ENCODE data around the gene DRC7. TPM values are rescaled to one million over a fixed set of nuclear protein-coding genes. Genes with fewer than 3 reads are reported as not detected.
A peak's percentile ranks its signal among the peaks of the same experiment; 100 is the strongest.

Gene DRC7
- total and polyA plus RNA-seq, 12 donors, result 0.09 TPM; not detected in 11

DNA sequence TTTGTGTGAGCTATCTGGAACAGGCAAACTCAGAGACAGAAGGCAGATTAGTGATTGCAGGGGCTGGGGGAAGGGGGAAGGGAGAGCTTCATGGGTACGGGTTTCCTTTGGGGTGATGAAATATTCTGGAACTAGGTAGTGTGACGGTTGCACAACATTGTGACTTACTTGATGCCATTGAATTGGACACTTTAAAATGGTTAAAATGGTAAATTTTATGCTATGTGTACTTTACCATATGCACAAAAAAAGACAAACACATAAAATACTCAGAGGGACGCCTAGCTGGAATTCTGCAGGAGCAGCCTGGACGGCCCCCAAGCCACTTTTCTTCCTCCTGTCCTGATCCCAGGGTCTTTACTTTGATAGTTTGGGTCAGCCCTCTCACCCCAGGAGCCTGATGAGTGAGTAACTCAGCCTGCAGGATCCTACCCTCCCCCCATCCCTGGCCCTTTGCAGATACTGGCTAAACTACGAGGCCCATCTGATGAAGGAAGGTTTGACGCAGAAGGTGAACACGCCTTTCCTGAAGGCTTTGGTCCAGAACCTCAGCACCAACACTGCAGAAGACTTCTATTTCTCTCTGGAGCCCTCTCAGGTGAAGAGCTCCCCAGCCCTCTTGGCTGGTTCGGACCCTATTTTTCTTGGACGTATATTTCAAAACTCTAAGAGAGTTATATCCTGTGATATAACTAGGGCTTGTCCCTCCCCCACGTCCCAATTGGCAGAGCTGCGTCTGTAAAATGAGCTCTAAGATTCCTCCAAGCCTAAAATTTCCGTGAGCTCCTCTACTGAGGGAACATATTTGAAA lies 18.7 kb upstream of the DRC7 start:
- H3K9me3 ChIP-seq, result no peaks in the 10 kb centered on the region
- peaks cover 0 to 16% (median 0%) of the 10 kb centered on the region in 9 donors for H3K4me1 ChIP-seq
- ATAC-seq (peak in 5 of 8 donors; percentile 19 to 82 (median 50)), DNase-seq (peak in 1 of 2 donors; percentile 34)
- H3K36me3 ChIP-seq, result no peaks in the 10 kb centered on the region
- peaks cover 0 to 4% (median 0%) of the 10 kb centered on the region in 7 donors for H3K27me3 ChIP-seq
- intact Hi-C loops (cut with DNase I), result no loop called here
- H3K4me3 ChIP-seq, result no peak overlapping the region
- 42 to 49% methylated on average over 12 of the region's 12 CpGs for WGBS, 2 donors
- no peak for TF ChIP-seq CTCF (IDR thresholded peaks at IDR 0.05)
- peak overlapping the region in 1 of 10 donors; percentile 22 for H3K27ac ChIP-seq

DNA sequence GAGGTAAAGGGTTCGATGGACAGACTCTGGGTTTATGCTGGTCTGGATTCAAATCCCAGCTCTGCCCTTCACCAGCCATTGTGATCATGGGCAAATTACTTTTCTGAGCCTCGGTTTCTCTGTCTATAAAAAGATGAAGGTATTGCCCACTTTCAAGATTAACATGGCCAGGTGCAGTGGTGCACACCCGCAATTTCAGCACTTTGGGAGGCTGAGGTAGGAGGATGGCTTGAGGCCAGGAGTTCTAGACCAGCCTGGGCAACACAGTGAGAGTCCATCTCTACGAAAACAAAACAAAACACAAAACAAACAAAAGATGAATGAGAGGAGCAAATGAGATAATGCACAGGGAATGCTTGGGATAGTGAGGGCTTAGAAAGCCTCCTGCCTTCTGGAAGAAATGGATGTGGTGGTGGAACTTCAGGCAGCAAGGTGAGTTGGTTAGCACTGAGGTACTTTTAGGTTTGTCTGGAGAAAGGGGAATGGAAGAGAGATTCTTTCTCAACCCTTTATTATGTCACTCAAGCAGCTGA lies 18.0 kb upstream of the DRC7 start:
- no peak for DNase-seq
- Histone ChIP-seq H3K27ac (peak overlapping the region in 1 of 10 donors; percentile 22), H3K36me3 (no peaks in the 10 kb centered on the region), H3K9me3 (no peaks in the 10 kb centered on the region), H3K4me1 (peaks cover 0 to 16% (median 0%) of the 10 kb centered on the region in 9 donors), H3K4me3 (no peak overlapping the region), H3K27me3 (peaks cover 0 to 4% (median 0%) of the 10 kb centered on the region in 7 donors)
- no peak for ATAC-seq
- intact Hi-C loops (cut with DNase I), result no loop called here
- no peak for TF ChIP-seq CTCF (IDR thresholded peaks at IDR 0.05)
- 78 to 84% methylated on average over 4 of the region's 4 CpGs for WGBS, 2 donors

DNA sequence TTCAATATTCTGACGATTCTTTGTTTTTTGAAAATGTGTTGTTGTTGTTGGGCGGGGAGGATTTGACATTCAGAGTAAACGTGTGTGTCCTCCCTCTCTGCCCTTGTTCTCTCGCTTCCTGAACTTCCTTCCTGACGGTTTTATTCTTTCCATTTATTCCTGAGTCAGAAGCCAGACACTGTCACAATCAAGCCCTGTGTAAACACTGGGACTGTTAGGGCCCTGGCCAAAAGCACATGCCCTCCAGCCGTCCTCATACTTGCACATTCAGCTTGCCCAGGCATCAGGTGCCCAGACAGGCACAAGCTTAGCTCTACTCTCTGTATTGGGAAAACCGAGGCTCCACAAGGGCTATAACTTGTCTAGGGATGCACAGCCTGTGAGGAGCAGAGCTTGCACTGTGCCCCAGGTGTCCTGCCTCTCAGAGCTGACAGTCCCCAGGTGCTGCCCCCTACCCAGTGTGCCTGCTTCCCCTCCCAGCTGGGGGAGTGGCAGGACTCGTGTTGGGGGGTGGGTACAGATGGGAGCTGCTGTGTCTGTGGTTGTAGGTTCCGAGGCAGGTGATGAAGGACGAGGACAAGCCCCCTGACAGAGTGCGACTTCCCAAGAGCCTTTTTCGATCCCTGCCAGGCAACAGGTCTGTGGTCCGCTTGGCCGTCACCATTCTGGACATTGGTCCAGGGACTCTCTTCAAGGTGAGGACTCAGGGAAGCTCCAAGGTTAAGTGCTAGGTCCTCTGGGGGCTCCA lies 16.8 kb upstream of the DRC7 start:
- H3K36me3 ChIP-seq, result no peaks in the 10 kb centered on the region
- ATAC-seq (peak; percentile 44 to 93 (median 84)), DNase-seq (peak in 1 of 2 donors; percentile 40)
- H3K9me3 ChIP-seq, result no peaks in the 10 kb centered on the region
- intact Hi-C loops (cut with DNase I), result no loop called here
- peaks cover 0 to 4% (median 0%) of the 10 kb centered on the region in 7 donors for H3K27me3 ChIP-seq
- peak overlapping the region in 4 of 10 donors; percentile 9 to 44 (median 40) for H3K27ac ChIP-seq
- no peak overlapping the region for H3K4me3 ChIP-seq
- H3K4me1 ChIP-seq, result peaks cover 0 to 16% (median 0%) of the 10 kb centered on the region in 9 donors
- no peak for TF ChIP-seq CTCF (IDR thresholded peaks at IDR 0.05)
- WGBS, 2 donors, result 60 to 61% methylated on average over 14 of the region's 14 CpGs

DNA sequence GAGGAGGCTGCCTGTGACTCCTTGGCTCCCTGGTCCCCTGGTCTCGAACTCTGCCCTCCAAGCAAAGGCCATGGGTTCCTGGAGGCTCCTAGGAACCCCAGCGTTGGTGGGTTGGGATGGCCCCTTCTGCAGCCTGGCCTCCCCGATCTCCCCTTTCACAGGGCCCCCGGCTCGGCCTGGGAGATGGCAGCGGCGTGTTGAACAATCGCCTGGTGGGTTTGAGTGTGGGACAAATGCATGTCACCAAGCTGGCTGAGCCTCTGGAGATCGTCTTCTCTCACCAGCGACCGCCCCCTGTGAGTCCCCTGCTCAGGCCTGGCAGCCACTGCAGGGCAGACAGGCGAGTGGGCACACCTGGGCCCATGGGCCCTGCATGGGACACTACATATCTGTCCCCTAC lies 15.6 kb upstream of the DRC7 start:
- ATAC-seq (no peak), DNase-seq (no peak)
- no peaks in the 10 kb centered on the region for H3K27me3 ChIP-seq
- no peak overlapping the region for H3K4me3 ChIP-seq
- intact Hi-C loops (cut with DNase I), result no loop called here
- no peaks in the 10 kb centered on the region for H3K36me3 ChIP-seq
- WGBS, 2 donors, result 81 to 83% methylated on average over 12 of the region's 12 CpGs
- H3K9me3 ChIP-seq, result no peaks in the 10 kb centered on the region
- TF ChIP-seq CTCF (IDR thresholded peaks at IDR 0.05), result no peak
- no peak overlapping the region for H3K27ac ChIP-seq
- H3K4me1 ChIP-seq, result peaks cover 0 to 16% (median 0%) of the 10 kb centered on the region in 9 donors
